ENCODE measurements around the gene ITPR3.

ITPR3 gene

GRCh38 chr6:33638556-33638955 is 17.4 kb downstream of the ITPR3 start:
- DNase-seq (ENCODE audit: low spot score) = no peak

DNA sequence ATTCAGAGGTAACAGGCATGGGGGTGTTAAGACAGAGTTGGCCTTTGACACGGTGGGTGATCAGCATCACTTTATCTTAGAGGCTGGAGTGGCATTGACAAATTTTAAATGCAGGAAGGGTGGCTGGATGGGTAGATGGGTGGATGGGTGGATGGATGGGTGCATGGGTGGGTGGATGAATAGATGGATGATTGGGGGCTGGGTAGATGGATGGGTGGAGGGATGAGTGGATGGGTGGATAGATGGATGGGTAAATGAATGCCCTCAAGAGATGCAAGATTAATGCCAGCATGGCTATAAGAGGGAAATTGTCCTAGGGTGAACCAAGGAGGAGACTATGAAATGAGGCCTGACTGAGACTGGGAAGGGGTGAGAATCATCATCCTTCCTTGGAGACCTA is 18.4 kb downstream of the ITPR3 start:
- no peak for DNase-seq (ENCODE audit: low spot score)

DNA sequence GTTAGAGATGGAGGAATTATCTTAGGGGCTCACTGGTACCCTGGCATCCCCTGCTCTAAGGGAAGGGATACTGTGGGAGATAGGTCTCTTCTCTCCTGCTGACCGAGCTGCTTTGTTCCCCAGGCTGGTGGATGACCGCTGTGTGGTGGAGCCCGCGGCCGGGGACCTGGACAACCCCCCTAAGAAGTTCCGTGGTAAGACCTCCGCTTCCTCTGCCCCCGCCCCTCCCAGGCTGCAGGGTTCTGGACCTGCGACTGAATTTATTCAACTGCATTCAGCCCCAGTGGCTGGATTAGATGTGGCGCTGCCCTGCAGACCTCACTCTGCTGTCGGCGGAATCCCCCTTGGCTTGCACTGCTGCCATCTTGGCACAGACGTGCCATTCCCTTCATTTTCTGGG is 19.2 kb downstream of the ITPR3 start:
- no peak for DNase-seq (ENCODE audit: low spot score)

- no peak for DNase-seq (ENCODE audit: low spot score)
Measured at GRCh38 chr6:33641144-33641543, 20.0 kb downstream of the ITPR3 start.

DNA sequence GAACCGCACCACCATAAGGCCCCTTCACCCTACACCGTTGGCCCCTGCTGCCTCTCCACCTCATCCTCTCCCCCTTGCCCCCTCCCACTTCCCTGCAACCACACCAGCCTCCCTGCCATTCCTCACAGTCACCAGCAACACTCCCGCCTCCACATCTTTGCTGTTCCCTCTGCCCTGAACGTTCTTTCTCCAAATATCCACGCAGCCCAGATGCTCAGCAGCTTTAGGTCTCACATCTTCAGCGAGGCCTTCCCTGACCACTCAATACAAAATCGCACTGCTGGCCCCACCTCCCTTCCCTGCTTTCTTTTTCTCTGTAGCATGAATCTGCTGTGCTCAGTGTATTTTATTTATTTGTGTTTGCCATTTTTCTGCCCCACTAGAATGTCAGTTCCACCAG is 20.5 kb downstream of the ITPR3 start:
- no peak for DNase-seq (ENCODE audit: low spot score)

- DNase-seq (ENCODE audit: low spot score) = no peak
Measured at GRCh38 chr6:33642897-33643296, 21.8 kb downstream of the ITPR3 start.

DNA sequence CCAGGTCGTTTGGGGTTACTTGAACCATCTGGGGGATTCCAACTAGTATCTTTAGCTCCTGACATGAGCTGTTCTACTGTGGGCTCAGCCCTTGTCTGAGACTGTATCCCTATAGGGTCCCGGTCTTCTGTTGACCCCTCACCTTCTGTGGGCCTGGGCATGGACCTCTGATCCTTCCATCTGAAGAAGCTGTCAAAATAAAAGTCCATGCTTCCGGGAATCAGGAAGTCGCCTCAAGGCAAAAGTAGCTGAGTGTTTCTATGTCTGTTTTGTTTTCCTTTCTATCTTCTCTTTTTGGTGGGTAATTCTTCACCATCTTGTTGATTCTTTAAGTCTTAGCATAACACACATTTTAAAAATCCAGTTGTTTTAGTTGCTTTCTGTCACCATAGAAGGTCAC is 30.3 kb downstream of the ITPR3 start:
- no peak for DNase-seq (ENCODE audit: low spot score)

DNA sequence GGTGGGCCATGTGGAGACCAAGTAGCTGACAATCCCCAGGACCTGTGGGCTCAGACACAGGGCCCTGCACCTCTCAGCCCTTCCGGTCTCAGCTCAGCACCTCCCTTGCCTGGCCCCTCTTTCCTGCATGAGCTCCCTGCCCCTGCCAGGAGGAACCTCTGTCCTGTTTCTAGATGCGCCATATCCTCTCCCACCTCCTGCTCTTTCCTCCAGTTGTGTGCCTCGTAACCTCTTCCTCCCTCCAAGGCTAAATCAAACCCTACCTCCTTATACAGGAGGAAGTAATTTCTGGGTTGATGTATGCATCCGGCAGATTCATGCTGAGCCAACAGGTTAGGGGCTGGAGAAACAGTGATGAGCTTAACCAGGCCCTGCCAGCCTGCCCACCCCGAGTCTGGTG is 30.9 kb downstream of the ITPR3 start:
- DNase-seq (ENCODE audit: low spot score) = no peak

- no peak for DNase-seq (ENCODE audit: low spot score)
Measured at GRCh38 chr6:33654831-33655554, 33.9 kb downstream of the ITPR3 start.

- no peak for DNase-seq (ENCODE audit: low spot score)
Measured at GRCh38 chr6:33656844-33657243, 35.7 kb downstream of the ITPR3 start.

GRCh38 chr6:33658982-33659689 is 38.0 kb downstream of the ITPR3 start:
- no peak for DNase-seq (ENCODE audit: low spot score)

DNA sequence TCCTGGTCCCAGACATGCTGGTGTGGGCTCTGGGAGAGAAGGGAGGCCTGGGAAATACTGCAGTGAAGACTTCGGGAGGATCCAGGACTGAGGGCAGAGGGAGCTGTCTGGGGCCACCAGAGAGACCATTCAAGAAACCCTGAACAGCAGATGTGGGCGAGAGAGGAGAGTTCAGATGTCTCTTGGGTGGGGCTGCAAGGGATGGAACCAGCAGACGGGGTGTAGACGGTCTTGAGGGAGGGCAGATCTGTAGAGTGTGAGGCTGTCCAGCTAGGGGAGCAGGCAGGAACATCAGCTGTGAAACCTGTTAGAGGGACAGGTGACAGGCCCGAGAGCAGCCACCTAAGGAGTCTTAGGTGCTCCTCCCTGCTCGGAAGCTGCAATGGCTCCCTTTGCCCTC is 38.9 kb downstream of the ITPR3 start:
- DNase-seq (ENCODE audit: low spot score) = no peak

DNA sequence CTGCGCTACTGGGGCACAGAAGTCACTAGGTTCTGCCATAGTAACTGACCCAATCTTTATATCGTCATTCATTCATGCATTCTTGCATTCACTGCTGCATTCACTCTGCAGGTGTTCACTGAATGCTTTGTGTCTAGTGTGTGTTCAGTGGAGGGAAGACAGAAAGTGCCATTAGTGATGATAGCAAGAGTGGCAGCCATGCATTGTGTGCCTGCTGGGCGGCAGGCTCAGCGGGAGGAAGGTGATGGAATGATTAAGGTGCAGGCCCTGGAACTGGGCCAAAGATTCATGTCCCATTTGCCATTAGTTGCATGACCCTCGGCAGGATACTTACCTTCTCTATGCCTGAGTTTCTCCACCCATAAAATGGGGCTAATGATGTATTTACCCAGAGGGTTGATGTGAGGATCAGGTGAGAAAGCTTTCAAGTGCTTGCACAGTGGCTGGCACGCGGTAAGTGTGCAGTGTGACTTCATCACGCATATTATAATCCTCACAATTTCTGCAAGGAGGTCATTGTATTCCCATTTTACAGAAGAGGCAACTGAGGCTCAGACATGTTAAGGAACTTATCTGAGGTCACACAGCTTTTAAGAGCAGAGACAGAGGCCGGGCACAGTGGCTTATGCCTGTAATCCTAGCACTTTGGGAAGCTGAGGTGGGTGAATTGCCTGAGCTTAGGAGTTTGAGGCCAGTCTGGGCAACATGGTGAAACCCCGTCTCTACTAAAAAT is 40.1 kb downstream of the ITPR3 start:
- no peak for DNase-seq (ENCODE audit: low spot score)

- no peak for DNase-seq (ENCODE audit: low spot score)
Measured at GRCh38 chr6:33662318-33662717, 41.2 kb downstream of the ITPR3 start.

GRCh38 chr6:33663028-33663427 is 41.9 kb downstream of the ITPR3 start:
- DNase-seq (ENCODE audit: low spot score) = no peak

- DNase-seq (ENCODE audit: low spot score) = no peak
Measured at GRCh38 chr6:33663727-33664449, 42.8 kb downstream of the ITPR3 start.

DNA sequence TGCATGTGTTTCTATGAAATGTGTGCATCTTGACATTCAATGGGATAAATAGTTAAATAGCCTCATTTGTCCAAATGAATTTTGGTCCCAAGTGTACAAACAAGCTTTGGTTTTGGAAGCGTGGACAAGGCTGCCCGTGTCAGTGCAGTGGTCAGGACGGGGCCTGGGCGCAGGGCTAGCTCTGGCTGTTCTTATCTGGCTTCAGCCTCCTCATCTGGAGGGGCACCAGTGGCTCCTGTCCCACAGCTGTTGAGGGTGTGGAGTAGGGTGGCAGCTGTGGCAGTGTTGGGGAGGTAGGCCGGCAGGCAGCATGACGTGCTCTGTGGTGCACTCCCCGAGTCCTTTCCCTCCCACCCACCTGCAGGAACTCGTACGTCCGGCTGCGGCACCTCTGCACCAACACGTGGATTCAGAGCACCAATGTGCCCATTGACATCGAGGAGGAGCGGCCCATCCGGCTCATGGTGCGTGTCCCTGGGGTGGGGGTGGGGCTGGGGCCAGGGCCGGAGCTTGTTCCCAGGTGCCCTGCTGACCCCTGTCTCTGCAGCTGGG is 43.5 kb downstream of the ITPR3 start:
- DNase-seq (ENCODE audit: low spot score) = no peak

GRCh38 chr6:33665957-33666356 is 44.8 kb downstream of the ITPR3 start:
- no peak for DNase-seq (ENCODE audit: low spot score)

- no peak for DNase-seq (ENCODE audit: low spot score)
Measured at GRCh38 chr6:33667072-33667471, 46.0 kb downstream of the ITPR3 start.

DNA sequence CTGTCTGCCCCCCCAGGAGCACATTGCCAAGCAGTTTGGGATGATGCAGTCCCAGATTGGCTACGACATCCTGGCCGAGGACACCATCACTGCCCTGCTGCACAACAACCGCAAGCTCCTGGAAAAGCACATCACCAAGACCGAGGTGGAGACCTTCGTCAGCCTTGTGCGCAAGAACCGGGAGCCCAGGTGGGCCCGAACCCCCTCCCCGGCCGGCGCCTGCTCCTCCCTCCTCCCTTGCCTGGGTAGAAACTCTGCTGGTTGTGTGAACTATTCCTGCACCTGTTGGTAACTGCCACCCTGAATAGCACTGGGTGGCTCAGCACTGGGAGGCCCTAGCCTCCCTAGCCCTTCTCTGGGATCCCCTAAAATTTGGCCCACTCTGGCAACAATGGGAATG is 46.7 kb downstream of the ITPR3 start:
- no peak for DNase-seq (ENCODE audit: low spot score)

- no peak for DNase-seq (ENCODE audit: low spot score)
Measured at GRCh38 chr6:33668328-33668727, 47.2 kb downstream of the ITPR3 start.

GRCh38 chr6:33668914-33669313 is 47.8 kb downstream of the ITPR3 start:
- no peak for DNase-seq (ENCODE audit: low spot score)

Measured in hematopoietic multipotent progenitor cell treated with erythropoietin and hydrocortisone succinate and interleukin-3 and kit ligand, for 17 days (in vitro differentiated cells).